Kidney epithelial cell (primary cell): Measurements from ENCODE around the gene UCN2. TPM values are rescaled to one million over a fixed set of nuclear protein-coding genes. Genes with fewer than 3 reads are reported as not detected.
A peak's percentile ranks its signal among the peaks of the same experiment; 100 is the strongest.
"Not testable (repeated sequence)": the region's sequence is repeated elsewhere in the genome, so short reads cannot be mapped to it uniquely, and the experiment has no call there.

Experiments
- DNase-seq: peaks from one replicate; pipeline ENCODE4 v3.0.0-alpha.2; 2010; ENCODE audit warnings: low read depth
- H3K27me3 ChIP-seq: 2 replicates; pipeline ENCODE4 v1.6.0; 2011; ENCODE audit warnings: low read length; ENCODE audit not compliant: control insufficient read depth, insufficient read depth
- H3K36me3 ChIP-seq: 2 replicates; pipeline ENCODE4 v1.5.1; 2011; ENCODE audit warnings: low read length; ENCODE audit not compliant: control insufficient read depth, insufficient read depth
- H3K4me3 ChIP-seq: 2 replicates; pipeline ENCODE4 v1.5.1; 2011; ENCODE audit warnings: low read depth, mild to moderate bottlenecking, control low read depth, low read length
- CTCF ChIP-seq: IDR thresholded peaks from 2 replicates; pipeline ENCODE4 v1.5.1; 2011; ENCODE audit warnings: mild to moderate bottlenecking, moderate library complexity, low read length, control low read depth, inconsistent platforms; ENCODE audit not compliant: insufficient read depth, poor library complexity, severe bottlenecking
- total RNA-seq: library from RNA; depleted of rRNA; stranded (reverse); fragments of >200 nt; gene quantifications from 2 replicates; pipeline ENCODE4 v1.2.3, GENCODE V29; 2015

Gene UCN2
- total RNA-seq, 1 donor from 2014 or later = 26.1 TPM

- H3K36me3 ChIP-seq = peaks cover 1% of the 10 kb centered on the region
- TF ChIP-seq CTCF = no peak
- no peak for DNase-seq
- H3K4me3 ChIP-seq = no peak overlapping the region
- no peaks in the 10 kb centered on the region for H3K27me3 ChIP-seq
Measured at GRCh38 chr3:48552111-48552951, 11.2 kb downstream of the UCN2 start.

- not testable (repeated sequence) for H3K36me3 ChIP-seq, H3K27me3 ChIP-seq, H3K4me3 ChIP-seq, DNase-seq
Measured at GRCh38 chr3:48551651-48552050, 11.9 kb downstream of the UCN2 start.

GRCh38 chr3:48548729-48549705 lies 14.6 kb downstream of the UCN2 start:
- no peak for DNase-seq

GRCh38 chr3:48548126-48548525 lies 15.5 kb downstream of the UCN2 start:
- no peaks in the 10 kb centered on the region for H3K27me3 ChIP-seq
- no peak for DNase-seq
- peaks cover 1% of the 10 kb centered on the region for H3K36me3 ChIP-seq
- no peak overlapping the region for H3K4me3 ChIP-seq
- no peak for TF ChIP-seq CTCF

More at GRCh38 chr3:48548729-48549705, 14.6 kb downstream of the UCN2 start:
- Histone ChIP-seq H3K36me3 (peaks cover 1% of the 10 kb centered on the region), H3K27me3 (no peaks in the 10 kb centered on the region), H3K4me3 (no peak overlapping the region)
- peak; percentile 98 for TF ChIP-seq CTCF

GRCh38 chr3:48546203-48546829 lies 17.3 kb downstream of the UCN2 start:
- DNase-seq = no peak
- TF ChIP-seq CTCF = no peak
- H3K27me3 ChIP-seq = no peaks in the 10 kb centered on the region
- H3K36me3 ChIP-seq = no peaks in the 10 kb centered on the region
- H3K4me3 ChIP-seq = no peak overlapping the region

- Histone ChIP-seq H3K27me3 (no peaks in the 10 kb centered on the region), H3K4me3 (no peak overlapping the region), H3K36me3 (no peaks in the 10 kb centered on the region)
- no peak for DNase-seq
- no peak for TF ChIP-seq CTCF
Measured at GRCh38 chr3:48544141-48544540, 19.4 kb downstream of the UCN2 start.
